Ovary (tissue), 3 donors: ENCODE measurements around the gene TMCC3.

Experiments used
- POLR2A ChIP-seq: fragments of 450-650 bp; IDR thresholded peaks from one replicate; pipeline ENCODE4 v1.6.1; 2017; ENCODE audit warnings: antibody characterized with exemption, mild to moderate bottlenecking, moderate library complexity
- TF ChIP-seq, protein P1 (sequence below), 3 donors: fragments of 450-650 bp in 2 of 3; fragments of 200-600 bp in 1 of 3; IDR thresholded peaks; one replicate each; pipeline versions ENCODE4 v1.5.1 to v1.8.0; 2016 to 2022; ENCODE audit warnings: antibody characterized with exemption in 3 of 3, mild to moderate bottlenecking in 1 of 3
- donor health status: DM: no; HTN: no; CAD: no.

DNA sequence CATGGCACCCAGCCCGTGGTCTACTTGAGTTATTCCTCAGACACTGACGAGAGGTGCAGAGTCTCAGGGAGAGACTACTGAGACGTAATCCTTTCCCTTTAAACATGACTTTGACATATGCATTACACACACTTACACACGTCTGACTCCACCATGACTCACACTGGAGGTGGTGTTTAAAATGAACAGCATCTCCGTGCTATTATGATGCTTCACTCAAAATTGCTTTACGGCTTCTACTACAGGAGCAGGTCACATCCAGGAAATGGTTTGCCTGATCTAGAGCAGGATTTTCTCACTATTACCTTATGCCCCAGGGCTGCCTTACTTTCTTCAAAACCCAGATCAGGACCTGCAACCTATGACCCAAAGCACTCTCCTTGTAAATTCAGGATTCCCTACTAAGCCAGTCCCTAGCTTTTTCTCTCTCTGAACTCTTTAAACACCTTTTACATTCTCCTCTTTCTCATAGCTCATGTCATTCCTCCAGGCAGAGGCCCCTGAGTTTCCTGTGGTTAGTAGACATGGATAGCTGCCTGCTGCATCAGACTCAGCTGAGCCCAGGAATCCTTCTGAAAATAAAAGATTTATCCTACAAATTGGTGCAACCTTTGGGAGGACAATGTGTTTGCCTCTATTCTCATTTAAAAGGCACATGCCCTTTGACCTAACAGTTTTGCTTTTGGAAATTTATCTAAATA, 31.2 kb downstream of the TMCC3 start:
- TF ChIP-seq, protein P1, sequence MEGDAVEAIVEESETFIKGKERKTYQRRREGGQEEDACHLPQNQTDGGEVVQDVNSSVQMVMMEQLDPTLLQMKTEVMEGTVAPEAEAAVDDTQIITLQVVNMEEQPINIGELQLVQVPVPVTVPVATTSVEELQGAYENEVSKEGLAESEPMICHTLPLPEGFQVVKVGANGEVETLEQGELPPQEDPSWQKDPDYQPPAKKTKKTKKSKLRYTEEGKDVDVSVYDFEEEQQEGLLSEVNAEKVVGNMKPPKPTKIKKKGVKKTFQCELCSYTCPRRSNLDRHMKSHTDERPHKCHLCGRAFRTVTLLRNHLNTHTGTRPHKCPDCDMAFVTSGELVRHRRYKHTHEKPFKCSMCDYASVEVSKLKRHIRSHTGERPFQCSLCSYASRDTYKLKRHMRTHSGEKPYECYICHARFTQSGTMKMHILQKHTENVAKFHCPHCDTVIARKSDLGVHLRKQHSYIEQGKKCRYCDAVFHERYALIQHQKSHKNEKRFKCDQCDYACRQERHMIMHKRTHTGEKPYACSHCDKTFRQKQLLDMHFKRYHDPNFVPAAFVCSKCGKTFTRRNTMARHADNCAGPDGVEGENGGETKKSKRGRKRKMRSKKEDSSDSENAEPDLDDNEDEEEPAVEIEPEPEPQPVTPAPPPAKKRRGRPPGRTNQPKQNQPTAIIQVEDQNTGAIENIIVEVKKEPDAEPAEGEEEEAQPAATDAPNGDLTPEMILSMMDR (IDR thresholded peaks at IDR 0.05), result no peak
- no peak for TF ChIP-seq POLR2A
